K562 (cell line): ENCODE results near the gene ZPR1.

Experiments used
- BHLHE40 ChIP-seq: IDR thresholded peaks from 2 replicates; pipeline ENCODE4 v1.6.1; 2011; ENCODE audit warnings: low read length, improper control_type of control experiment
- BRCA1 ChIP-seq, 2 experiments: fragments of 450-650 bp in 1 of 2; sonication (generic) in 1 of 2; formaldehyde crosslinking in 1 of 2; IDR thresholded peaks; 2 replicates each; pipeline versions ENCODE4 v1.5.0 to v1.6.1; 2017 to 2020; ENCODE audit warnings: mild to moderate bottlenecking in 1 of 2, missing genetic modification reagents in 1 of 2
- CREM ChIP-seq: IDR thresholded peaks from 2 replicates; pipeline ENCODE4 v1.6.1; 2014; ENCODE audit warnings: antibody characterized with exemption, low read depth
- EZH2 ChIP-seq: IDR thresholded peaks from 2 replicates; pipeline ENCODE4 v1.6.1; 2012; ENCODE audit warnings: low read depth, mild to moderate bottlenecking, inconsistent platforms, low read length, borderline replicate concordance
- FOXJ2 ChIP-seq: fragments of 200-800 bp; sonication (Bioruptor generic); IDR thresholded peaks from 2 replicates; pipeline ENCODE4 v1.6.1; 2016; ENCODE audit warnings: missing genetic modification characterization, missing compliant biosample characterization
- FOXK1 ChIP-seq: sonication (generic); formaldehyde crosslinking; IDR thresholded peaks from 2 replicates; pipeline ENCODE4 v1.8.0; 2022; ENCODE audit warnings: missing genetic modification reagents, mild to moderate bottlenecking, borderline replicate concordance
- MEIS2 ChIP-seq: fragments of 450-650 bp; IDR thresholded peaks from 2 replicates; pipeline ENCODE4 v1.6.1; 2014; ENCODE audit warnings: mild to moderate bottlenecking; ENCODE audit not compliant: partially characterized antibody
- ZFP91 ChIP-seq: sonication (generic); formaldehyde crosslinking; IDR thresholded peaks from 2 replicates; pipeline ENCODE4 v1.8.0; 2022; ENCODE audit warnings: mild to moderate bottlenecking, missing genetic modification reagents
- ZNF311 ChIP-seq: fragments of 250-450 bp; sonication (Bioruptor Pico); IDR thresholded peaks from 2 replicates; pipeline ENCODE4 v1.4.0; 2020; ENCODE audit warnings: mild to moderate bottlenecking, moderate library complexity
- ZNF668 ChIP-seq: fragments of 250-450 bp; sonication (Bioruptor Pico); IDR thresholded peaks from 2 replicates; pipeline ENCODE4 v1.8.0; 2022; ENCODE audit warnings: mild to moderate bottlenecking, inconsistent platforms
- ZNF699 ChIP-seq: fragments of 250-450 bp; sonication (Bioruptor Pico); IDR thresholded peaks from 2 replicates; pipeline ENCODE4 v1.8.0; 2021; ENCODE audit warnings: mild to moderate bottlenecking, moderate library complexity; ENCODE audit not compliant: insufficient replicate concordance
- ZNF76 ChIP-seq: fragments of 250-450 bp; sonication (Bioruptor Pico); IDR thresholded peaks from 2 replicates; pipeline ENCODE4 v1.4.0; 2020; ENCODE audit warnings: mild to moderate bottlenecking, moderate library complexity, borderline replicate concordance

- peak; percentile 62 for TF ChIP-seq CREM
- no peak for TF ChIP-seq FOXK1 (CRISPR knock-in tag)
- no peak for TF ChIP-seq EZH2
- no peak for TF ChIP-seq ZNF76 (CRISPR knock-in tag)
- TF ChIP-seq ZNF699 (CRISPR knock-in tag) = no peak
- no peak for TF ChIP-seq ZNF668
- TF ChIP-seq ZNF311 (CRISPR knock-in tag) = no peak
- TF ChIP-seq ZFP91 (CRISPR knock-in tag) = no peak
- TF ChIP-seq FOXJ2 (tag) = no peak
- TF ChIP-seq BHLHE40 = no peak
- TF ChIP-seq BRCA1 (IDR thresholded peaks at IDR 0.05) = no peak
- no peak for TF ChIP-seq BRCA1 (CRISPR knock-in tag; IDR thresholded peaks at IDR 0.05)
- no peak for TF ChIP-seq MEIS2
Observed at GRCh38 chr11:116732271-116733042, 55.4 kb downstream of the ZPR1 start.
